Measurements from ENCODE around the gene SNX5.
A peak's percentile ranks its signal among the peaks of the same experiment; 100 is the strongest.

The SNX5 gene

DNA sequence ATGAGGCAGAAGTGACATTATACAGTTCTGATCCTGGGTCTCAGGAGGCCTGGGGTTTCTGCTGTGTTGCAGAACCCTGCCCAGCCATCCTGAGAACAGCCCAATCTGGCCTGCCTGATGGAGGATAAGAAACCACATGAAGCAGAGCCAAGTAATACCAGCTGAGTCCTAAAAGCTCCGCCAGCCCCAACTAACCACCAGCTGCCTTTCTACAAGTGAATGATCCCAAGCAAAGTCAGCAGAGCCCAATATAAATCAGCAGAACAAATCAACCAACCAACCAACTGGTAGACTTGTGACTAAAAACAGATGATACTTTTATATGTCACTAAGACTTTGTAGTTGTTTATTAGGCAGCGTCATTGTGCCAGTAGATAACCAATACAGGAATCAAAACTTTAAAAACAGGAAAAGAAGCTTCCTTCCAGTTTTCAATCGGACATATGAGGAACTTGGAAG, 52.1 kb downstream of the SNX5 start:
- no peak for DNase-seq (ENCODE audit: low read depth in 2 of 2)

DNA sequence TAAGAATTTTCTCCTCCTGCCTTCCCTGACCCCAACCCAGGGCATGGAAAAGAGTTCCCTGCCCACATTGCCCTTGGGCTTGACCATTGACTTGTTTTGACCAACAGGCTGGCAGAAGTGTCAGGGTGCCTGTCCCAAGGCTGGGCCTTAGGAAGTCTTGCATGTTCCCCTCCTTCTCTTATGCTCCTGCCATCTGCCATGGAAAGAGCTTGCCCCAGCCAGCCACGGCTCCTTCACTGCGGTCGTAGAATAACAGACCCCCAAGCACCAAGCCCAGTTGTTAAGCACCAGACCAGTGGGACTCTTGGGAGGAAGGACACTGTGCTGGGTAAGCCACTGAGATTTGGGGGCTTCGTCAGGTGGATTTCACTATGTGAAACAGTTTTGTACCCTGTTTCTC, 53.6 kb downstream of the SNX5 start:
- DNase-seq (ENCODE audit: low read depth in 2 of 2): no peak

DNA sequence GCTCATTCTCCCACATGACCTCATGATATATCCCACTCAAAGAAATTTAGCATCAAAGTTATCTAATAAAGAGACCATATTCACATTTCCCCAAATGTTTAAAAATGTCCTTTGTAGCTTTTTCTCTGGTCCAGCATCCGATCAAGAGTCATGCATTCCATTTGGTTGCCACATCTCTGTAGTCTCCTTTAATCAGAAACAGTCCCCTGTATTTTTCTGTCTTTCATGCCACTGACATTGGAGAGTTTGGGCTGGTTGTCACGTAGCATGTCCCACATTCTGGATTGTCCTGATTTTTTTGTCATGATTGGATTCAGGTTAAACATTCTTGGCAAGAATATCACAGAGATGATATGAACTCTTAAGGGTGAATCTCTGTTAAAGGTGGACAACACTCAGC, 55.7 kb downstream of the SNX5 start:
- DNase-seq (ENCODE audit: low read depth in 2 of 2): no peak

DNA sequence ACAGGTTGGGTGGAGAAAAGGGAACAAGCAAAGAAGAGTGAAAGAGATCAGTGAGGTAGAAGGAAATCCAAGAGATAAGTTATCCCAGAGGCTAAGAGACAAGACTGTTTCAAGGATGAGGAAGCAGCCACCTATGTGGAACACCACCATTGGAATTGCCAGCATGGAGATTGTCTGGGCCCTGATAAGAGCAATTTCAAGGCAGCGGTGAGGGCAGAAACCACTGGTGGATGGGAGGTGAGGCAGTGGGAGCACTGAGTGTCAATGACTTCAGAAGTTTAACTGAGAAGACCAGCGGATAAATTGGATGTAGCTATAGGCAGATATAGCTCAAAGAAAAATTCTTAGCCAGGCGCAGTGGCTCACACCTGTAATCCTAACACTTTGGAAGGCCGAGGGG, 56.7 kb downstream of the SNX5 start:
- DNase-seq (ENCODE audit: low read depth in 2 of 2): no peak

DNA sequence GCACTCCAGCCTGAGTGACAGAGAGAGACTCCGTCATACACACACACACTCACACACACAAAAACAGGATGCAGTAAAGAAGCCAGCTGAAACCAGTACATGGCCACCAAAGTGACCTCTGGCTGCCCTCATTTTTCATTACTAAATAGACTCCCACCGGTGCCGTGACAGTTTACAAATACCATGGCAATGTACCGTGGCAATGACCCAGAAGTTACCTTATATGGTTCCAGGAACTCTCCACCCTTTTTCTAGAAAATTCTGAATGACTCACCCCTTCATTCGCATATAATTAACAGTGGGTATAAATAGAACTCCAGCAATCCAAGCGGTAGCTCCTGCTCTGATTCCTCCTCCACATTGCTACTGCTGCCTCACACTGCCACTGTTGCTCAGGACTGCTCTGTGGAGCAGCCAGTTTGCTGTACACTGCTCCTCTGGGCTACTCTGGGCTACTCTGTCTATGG, 57.7 kb downstream of the SNX5 start:
- no peak for DNase-seq (ENCODE audit: low read depth in 2 of 2)

DNA sequence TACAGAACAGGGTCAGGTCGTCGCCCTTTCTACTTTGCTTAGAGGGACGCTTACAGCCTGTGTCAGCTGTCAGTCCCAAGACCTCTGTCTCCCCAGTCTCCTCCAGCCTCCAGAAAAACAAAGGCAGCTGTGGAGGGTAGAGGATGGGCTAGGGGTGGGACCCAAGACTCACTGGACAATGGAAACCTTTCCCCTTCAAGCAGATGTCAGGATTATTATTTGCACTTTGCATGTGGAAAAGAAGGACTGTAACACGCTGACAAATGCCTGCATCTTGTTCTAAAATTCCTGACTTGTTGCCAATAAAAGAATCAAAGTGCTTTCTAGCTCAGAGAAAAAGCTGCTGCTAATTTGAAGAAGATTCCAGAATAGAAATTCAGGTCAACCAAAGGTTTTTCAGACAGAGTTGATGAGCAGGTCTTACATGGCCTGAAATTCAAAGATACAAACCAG, 58.7 kb downstream of the SNX5 start:
- DNase-seq (ENCODE audit: low read depth in 2 of 2): no peak

GRCh38 chr20:17905544-17905943, 63.0 kb downstream of the SNX5 start:
- DNase-seq (ENCODE audit: low read depth in 2 of 2): no peak

- no peak for DNase-seq (ENCODE audit: low read depth in 2 of 2)
Measured at GRCh38 chr20:17904027-17904426, 64.6 kb downstream of the SNX5 start.

DNA sequence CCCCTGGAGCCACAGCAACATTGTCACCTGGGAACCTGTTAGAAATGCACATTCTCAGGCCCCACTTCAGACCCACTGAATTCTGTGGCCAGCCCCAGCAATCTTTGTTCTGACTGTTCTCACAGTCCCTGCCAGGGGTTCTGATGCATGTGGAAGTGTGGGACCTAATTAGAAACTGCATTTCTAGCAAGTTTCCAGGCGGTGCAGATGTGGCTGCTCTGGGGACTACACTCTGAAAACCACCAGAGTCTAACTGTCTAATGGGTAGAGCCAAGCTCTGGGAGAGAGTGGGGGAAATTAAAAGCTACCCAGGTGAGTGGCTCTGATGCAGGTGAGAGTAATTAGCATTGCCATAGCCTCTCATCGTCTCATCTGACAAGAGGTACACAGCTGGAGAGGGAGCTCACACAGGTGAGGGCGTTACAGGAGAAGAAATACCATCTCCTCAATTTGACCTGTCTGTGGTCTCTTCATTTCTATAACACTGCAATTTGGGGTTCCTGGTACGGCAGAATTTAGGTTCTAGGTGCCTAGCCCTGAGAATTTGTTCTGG, 66.0 kb downstream of the SNX5 start:
- no peak for DNase-seq (ENCODE audit: low read depth in 2 of 2)

GRCh38 chr20:17901971-17902370, 66.6 kb downstream of the SNX5 start:
- no peak for DNase-seq (ENCODE audit: low read depth in 2 of 2)

- peak; percentile 24 to 37 for DNase-seq (ENCODE audit: low read depth in 2 of 2)
Measured at GRCh38 chr20:17898548-17898994, 70.0 kb downstream of the SNX5 start.

- DNase-seq (ENCODE audit: low read depth in 2 of 2): no peak
Measured at GRCh38 chr20:17897566-17898307, 70.9 kb downstream of the SNX5 start.

GRCh38 chr20:17896771-17897369, 71.7 kb downstream of the SNX5 start:
- DNase-seq (ENCODE audit: low read depth in 2 of 2): no peak

- DNase-seq (ENCODE audit: low read depth in 2 of 2): no peak
Measured at GRCh38 chr20:17896193-17896723, 72.3 kb downstream of the SNX5 start.

DNA sequence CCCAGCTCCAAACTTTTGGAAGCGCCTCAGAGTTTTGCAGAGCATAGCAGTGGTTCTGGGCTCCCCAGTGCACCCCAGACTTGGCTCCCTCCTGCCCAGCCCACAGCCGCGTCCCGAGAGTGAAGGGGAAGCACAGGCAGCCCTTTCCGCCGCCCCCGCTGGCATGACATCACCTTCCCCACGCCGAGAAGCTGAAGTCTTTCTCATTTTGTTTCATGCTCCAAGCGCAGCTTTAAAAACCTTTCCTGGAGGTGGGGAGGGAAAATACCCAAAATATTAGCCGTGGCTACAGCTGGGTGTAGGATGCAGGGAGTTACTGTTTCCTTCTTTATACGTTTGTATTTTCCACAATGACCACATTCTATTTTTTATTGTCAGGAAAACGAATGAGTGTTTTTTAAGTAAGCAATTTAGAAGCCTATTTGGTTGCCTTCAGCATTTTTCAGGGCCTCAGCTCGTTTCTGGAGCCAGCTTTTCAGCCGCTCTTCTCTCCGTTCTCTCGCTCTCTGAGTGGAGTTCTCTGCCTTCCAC, 72.9 kb downstream of the SNX5 start:
- peak in 1 of 2 donors; percentile 34 for DNase-seq (ENCODE audit: low read depth in 2 of 2)

DNA sequence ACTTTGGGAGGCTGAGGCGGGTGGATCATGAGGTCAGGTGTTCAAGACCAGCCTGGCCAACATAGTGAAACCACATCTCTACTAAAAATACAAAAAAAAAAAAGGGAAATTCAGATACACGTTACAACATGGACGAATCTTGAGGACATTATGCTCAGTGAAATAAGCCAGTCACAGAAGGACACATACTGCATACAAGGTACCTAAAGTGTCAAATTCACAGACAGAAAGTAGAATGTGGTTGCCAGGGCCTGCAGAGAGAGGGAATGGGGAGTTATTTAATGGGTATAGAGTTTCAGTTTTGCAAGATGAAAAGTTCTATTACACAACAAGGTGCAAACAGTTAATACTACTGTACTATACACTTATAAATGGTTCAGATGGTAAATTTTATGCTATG, 75.1 kb downstream of the SNX5 start:
- DNase-seq (ENCODE audit: low read depth in 2 of 2): no peak

- no peak for DNase-seq (ENCODE audit: low read depth in 2 of 2)
Measured at GRCh38 chr20:17892189-17892938, 76.2 kb downstream of the SNX5 start.

Data from stimulated activated CD4-positive, alpha-beta T cell treated with anti-CD3 and anti-CD28 coated beads, Interleukin-1b, Interleukin-23, amount 100 ng/mL, for 1 hour (primary cell).